ENCODE results near the gene SLC38A10.

SLC38A10 gene

DNA sequence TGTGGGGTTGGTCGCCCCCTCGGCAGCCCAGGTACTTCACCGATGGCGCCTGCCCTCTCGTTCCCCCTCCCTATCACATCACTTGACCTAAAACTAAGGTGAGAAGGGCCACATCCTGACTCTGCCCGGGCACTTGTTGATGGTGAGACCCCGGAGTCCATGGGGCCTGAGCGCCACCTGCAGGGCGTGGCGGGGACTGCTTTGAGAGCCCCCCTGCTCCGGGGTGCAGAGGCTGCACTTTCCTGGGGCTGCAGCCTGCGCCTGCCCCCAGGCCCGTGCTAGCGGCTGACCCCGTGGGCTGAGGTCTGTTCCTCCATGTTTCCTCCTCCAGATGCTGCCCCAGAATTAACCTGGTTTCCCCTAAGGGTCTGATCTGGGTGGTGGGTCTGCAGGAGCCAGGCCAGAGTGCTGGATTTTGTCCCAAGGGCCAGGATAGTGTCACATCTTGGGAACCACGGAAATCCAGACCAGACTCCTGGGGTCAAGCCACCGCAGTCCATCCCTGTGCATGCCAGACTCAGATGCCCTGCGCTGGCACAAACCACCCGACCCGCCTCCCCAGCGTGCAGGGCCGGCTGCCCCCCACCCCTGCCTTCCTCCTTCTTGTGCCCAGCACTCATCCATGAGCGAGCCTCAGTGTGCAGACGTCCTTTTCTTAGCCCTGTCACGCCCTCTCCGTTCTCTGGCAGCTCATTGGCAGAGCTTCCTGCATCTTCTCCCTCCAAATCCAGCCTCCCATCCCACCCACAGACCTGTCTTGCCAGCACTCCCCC, 53.3 kb downstream of the SLC38A10 start:
- H3K27ac ChIP-seq (ENCODE audit: low read depth in 2 of 2, low read length in 2 of 2): no peak overlapping the region
- H3K36me3 ChIP-seq (ENCODE audit: control insufficient read depth in 2 of 2, insufficient read depth in 2 of 2, low read length in 2 of 2): peaks cover 2 to 8% of the 10 kb centered on the region in 2 donors
- no peak overlapping the region for H3K4me3 ChIP-seq (ENCODE audit: low read length in 2 of 2)
- peaks cover 15 to 16% of the 10 kb centered on the region in 2 donors for H3K4me1 ChIP-seq (ENCODE audit: control insufficient read depth in 2 of 2, insufficient read depth in 2 of 2, low read length in 2 of 2)
- no peak overlapping the region for H3K9ac ChIP-seq (ENCODE audit: low read depth in 1 of 2, low read length in 2 of 2)
- no peaks in the 10 kb centered on the region for H3K9me3 ChIP-seq (ENCODE audit: control insufficient read depth in 2 of 2, low read length in 2 of 2)
- H3K27me3 ChIP-seq (ENCODE audit: control insufficient read depth in 2 of 2, insufficient read depth in 2 of 2, low read length in 2 of 2): no peaks in the 10 kb centered on the region

GRCh38 chr17:81241203-81241602, 53.9 kb downstream of the SLC38A10 start:
- H3K27ac ChIP-seq (ENCODE audit: low read depth in 2 of 2, low read length in 2 of 2): no peak overlapping the region
- H3K4me3 ChIP-seq (ENCODE audit: low read length in 2 of 2): no peak overlapping the region
- no peaks in the 10 kb centered on the region for H3K27me3 ChIP-seq (ENCODE audit: control insufficient read depth in 2 of 2, insufficient read depth in 2 of 2, low read length in 2 of 2)
- peaks cover 15 to 16% of the 10 kb centered on the region in 2 donors for H3K4me1 ChIP-seq (ENCODE audit: control insufficient read depth in 2 of 2, insufficient read depth in 2 of 2, low read length in 2 of 2)
- no peaks in the 10 kb centered on the region for H3K9me3 ChIP-seq (ENCODE audit: control insufficient read depth in 2 of 2, low read length in 2 of 2)
- H3K9ac ChIP-seq (ENCODE audit: low read depth in 1 of 2, low read length in 2 of 2): no peak overlapping the region
- H3K36me3 ChIP-seq (ENCODE audit: control insufficient read depth in 2 of 2, insufficient read depth in 2 of 2, low read length in 2 of 2): peaks cover 2 to 6% of the 10 kb centered on the region in 2 donors

GRCh38 chr17:81240761-81241160, 54.3 kb downstream of the SLC38A10 start:
- H3K9ac ChIP-seq (ENCODE audit: low read depth in 1 of 2, low read length in 2 of 2): no peak overlapping the region
- H3K9me3 ChIP-seq (ENCODE audit: control insufficient read depth in 2 of 2, low read length in 2 of 2): no peaks in the 10 kb centered on the region
- H3K27ac ChIP-seq (ENCODE audit: low read depth in 2 of 2, low read length in 2 of 2): no peak overlapping the region
- no peaks in the 10 kb centered on the region for H3K27me3 ChIP-seq (ENCODE audit: control insufficient read depth in 2 of 2, insufficient read depth in 2 of 2, low read length in 2 of 2)
- no peak overlapping the region for H3K4me3 ChIP-seq (ENCODE audit: low read length in 2 of 2)
- peaks cover 15 to 16% of the 10 kb centered on the region in 2 donors for H3K4me1 ChIP-seq (ENCODE audit: control insufficient read depth in 2 of 2, insufficient read depth in 2 of 2, low read length in 2 of 2)
- H3K36me3 ChIP-seq (ENCODE audit: control insufficient read depth in 2 of 2, insufficient read depth in 2 of 2, low read length in 2 of 2): peaks cover 0 to 6% of the 10 kb centered on the region in 2 donors

DNA sequence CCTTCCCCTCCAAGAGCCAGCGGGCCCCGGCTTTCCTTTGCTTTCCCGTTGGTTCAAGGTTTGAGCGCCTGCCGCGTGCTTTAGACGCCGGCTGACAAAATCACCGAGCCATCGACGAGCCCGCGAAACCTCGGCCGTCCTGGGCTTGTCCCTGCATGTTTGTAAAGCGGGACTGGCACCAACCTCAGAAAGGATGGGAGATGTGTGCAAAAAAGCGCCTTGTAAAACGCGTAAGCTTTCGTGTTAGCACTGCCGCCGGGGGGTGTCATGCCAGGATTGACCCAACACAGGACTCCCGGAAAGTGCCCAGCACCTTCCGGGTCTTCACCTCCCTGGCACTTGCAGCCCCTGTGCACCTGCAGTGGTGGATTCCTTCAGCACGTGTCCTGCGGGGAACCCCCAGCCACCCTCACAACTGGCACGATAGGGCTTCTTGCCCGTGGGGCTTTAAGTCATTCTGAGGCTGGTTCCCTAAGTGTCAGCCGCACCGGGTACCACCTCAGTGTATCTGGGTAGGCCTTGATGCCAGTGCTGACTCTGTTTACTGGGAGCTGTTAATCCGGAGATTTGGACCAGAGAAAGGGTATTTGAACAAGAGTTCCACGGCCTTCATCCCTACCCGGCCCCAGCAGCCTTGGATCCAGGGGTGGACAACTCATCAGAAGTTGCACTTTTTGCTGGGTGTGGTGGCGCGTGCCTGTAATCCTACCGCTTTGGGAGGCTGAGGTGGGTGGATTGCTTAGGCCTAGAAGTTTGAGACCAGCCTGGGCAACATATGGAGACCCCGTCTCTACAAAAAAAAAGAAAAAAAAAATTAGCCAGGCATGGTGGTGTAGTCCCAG, 55.2 kb downstream of the SLC38A10 start:
- peak overlapping the region; percentile 81 to 84 for H3K4me3 ChIP-seq (ENCODE audit: low read length in 2 of 2)
- no peaks in the 10 kb centered on the region for H3K9me3 ChIP-seq (ENCODE audit: control insufficient read depth in 2 of 2, low read length in 2 of 2)
- no peaks in the 10 kb centered on the region for H3K27me3 ChIP-seq (ENCODE audit: control insufficient read depth in 2 of 2, insufficient read depth in 2 of 2, low read length in 2 of 2)
- peak overlapping the region in 1 of 2 donors; percentile 68 for H3K27ac ChIP-seq (ENCODE audit: low read depth in 2 of 2, low read length in 2 of 2)
- peak overlapping the region; percentile 41 to 77 for H3K9ac ChIP-seq (ENCODE audit: low read depth in 1 of 2, low read length in 2 of 2)
- peaks cover 15 to 16% of the 10 kb centered on the region in 2 donors for H3K4me1 ChIP-seq (ENCODE audit: control insufficient read depth in 2 of 2, insufficient read depth in 2 of 2, low read length in 2 of 2)
- peaks cover 0 to 6% of the 10 kb centered on the region in 2 donors for H3K36me3 ChIP-seq (ENCODE audit: control insufficient read depth in 2 of 2, insufficient read depth in 2 of 2, low read length in 2 of 2)

GRCh38 chr17:81238815-81239713, 56.0 kb downstream of the SLC38A10 start, which contains the start of the genes NDUFAF8 and TEPSIN:
NDUFAF8 (plus strand) TSS chr17:81239318; CDS start chr17:81239364, 46 bp downstream.
TEPSIN (minus strand) TSS chr17:81239055; CDS start chr17:81239033, 22 bp downstream.
- Histone ChIP-seq H3K36me3 (ENCODE audit: control insufficient read depth in 2 of 2, insufficient read depth in 2 of 2, low read length in 2 of 2) (peaks cover 0 to 6% of the 10 kb centered on the region in 2 donors), H3K9me3 (ENCODE audit: control insufficient read depth in 2 of 2, low read length in 2 of 2) (no peaks in the 10 kb centered on the region), H3K27me3 (ENCODE audit: control insufficient read depth in 2 of 2, insufficient read depth in 2 of 2, low read length in 2 of 2) (no peaks in the 10 kb centered on the region), H3K4me1 (ENCODE audit: control insufficient read depth in 2 of 2, insufficient read depth in 2 of 2, low read length in 2 of 2) (peaks cover 15 to 16% of the 10 kb centered on the region in 2 donors), H3K9ac (ENCODE audit: low read depth in 1 of 2, low read length in 2 of 2) (peak within 1 kb of the TSS; percentile 70 to 77), H3K27ac (ENCODE audit: low read depth in 2 of 2, low read length in 2 of 2) (peak within 1 kb of the TSS; percentile 61 to 68), H3K4me3 (ENCODE audit: low read length in 2 of 2) (peak within 1 kb of the TSS; percentile 87 to 89)

DNA sequence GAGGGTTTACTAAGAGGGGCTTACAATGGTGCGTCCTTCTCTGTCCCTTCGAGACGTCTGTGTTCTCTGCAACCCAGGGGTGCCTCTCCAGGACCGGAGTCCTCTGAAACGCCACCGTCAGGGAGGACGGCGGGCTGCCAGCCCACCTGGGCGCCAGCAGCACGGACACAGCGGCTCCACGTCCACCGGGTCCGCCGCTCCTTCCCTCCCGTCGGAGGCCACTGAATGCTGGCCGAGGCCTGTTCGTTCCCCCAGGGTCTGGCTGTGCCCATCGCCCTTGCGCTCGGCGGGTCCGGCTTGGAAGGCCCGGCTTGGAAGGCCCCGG, 56.7 kb downstream of the SLC38A10 start:
- Histone ChIP-seq H3K4me1 (ENCODE audit: control insufficient read depth in 2 of 2, insufficient read depth in 2 of 2, low read length in 2 of 2) (peaks cover 15 to 16% of the 10 kb centered on the region in 2 donors), H3K36me3 (ENCODE audit: control insufficient read depth in 2 of 2, insufficient read depth in 2 of 2, low read length in 2 of 2) (peaks cover 0 to 10% of the 10 kb centered on the region in 2 donors), H3K4me3 (ENCODE audit: low read length in 2 of 2) (peak overlapping the region; percentile 87 to 89), H3K27ac (ENCODE audit: low read depth in 2 of 2, low read length in 2 of 2) (no peak overlapping the region), H3K9me3 (ENCODE audit: control insufficient read depth in 2 of 2, low read length in 2 of 2) (no peaks in the 10 kb centered on the region), H3K9ac (ENCODE audit: low read depth in 1 of 2, low read length in 2 of 2) (peak overlapping the region; percentile 70 to 74), H3K27me3 (ENCODE audit: control insufficient read depth in 2 of 2, insufficient read depth in 2 of 2, low read length in 2 of 2) (no peaks in the 10 kb centered on the region)

DNA sequence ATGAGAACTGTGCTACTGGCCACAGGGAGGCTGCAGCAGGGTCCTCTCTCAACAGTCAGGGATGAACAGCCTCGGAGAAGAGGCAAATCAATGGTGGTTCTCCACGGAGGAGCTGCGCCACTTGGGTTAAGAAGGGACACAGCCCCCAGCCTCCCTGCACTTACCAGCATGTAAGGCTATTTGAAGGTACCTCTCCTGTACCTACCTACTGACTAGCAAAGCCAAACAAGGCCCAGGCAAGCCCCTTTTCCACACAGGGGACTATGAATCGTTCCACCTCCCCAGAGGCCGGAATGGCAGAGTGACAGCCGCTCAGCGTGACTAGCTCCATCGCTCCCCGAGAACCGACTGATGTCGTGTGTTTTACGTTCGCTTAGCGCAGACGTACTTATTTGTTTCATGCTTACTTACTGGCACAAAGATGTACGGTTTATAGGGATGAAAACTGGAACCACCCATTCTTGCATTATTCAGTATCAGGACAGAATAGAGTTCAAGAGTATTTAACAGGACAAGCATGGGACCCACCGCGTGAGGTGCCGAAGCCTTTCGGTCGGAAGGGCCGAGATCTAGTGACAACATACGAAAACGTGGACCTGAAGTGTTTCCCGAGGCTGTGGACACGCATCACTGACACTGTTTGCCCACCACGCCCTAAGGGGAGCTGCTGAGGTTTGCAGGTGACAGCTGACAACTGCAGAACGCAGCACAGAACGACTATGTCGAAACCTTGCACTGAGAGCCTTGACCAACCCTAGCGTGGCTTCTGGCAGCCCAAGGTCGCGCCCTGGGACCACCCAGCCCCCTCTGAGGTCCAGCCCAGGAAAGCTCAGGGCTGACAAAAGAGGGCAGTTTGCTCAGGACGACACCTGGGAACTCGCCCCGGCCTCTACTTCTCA, 57.3 kb downstream of the SLC38A10 start:
- H3K9me3 ChIP-seq (ENCODE audit: control insufficient read depth in 2 of 2, low read length in 2 of 2): no peaks in the 10 kb centered on the region
- peaks cover 0 to 16% of the 10 kb centered on the region in 2 donors for H3K36me3 ChIP-seq (ENCODE audit: control insufficient read depth in 2 of 2, insufficient read depth in 2 of 2, low read length in 2 of 2)
- peaks cover 15 to 16% of the 10 kb centered on the region in 2 donors for H3K4me1 ChIP-seq (ENCODE audit: control insufficient read depth in 2 of 2, insufficient read depth in 2 of 2, low read length in 2 of 2)
- no peaks in the 10 kb centered on the region for H3K27me3 ChIP-seq (ENCODE audit: control insufficient read depth in 2 of 2, insufficient read depth in 2 of 2, low read length in 2 of 2)
- H3K27ac ChIP-seq (ENCODE audit: low read depth in 2 of 2, low read length in 2 of 2): no peak overlapping the region
- H3K4me3 ChIP-seq (ENCODE audit: low read length in 2 of 2): peak overlapping the region; percentile 87 to 89
- peak overlapping the region; percentile 70 to 74 for H3K9ac ChIP-seq (ENCODE audit: low read depth in 1 of 2, low read length in 2 of 2)

- no peak overlapping the region for H3K4me3 ChIP-seq (ENCODE audit: low read length in 2 of 2)
- no peaks in the 10 kb centered on the region for H3K27me3 ChIP-seq (ENCODE audit: control insufficient read depth in 2 of 2, insufficient read depth in 2 of 2, low read length in 2 of 2)
- no peak overlapping the region for H3K9ac ChIP-seq (ENCODE audit: low read depth in 1 of 2, low read length in 2 of 2)
- H3K27ac ChIP-seq (ENCODE audit: low read depth in 2 of 2, low read length in 2 of 2): no peak overlapping the region
- peaks cover 0 to 19% of the 10 kb centered on the region in 2 donors for H3K36me3 ChIP-seq (ENCODE audit: control insufficient read depth in 2 of 2, insufficient read depth in 2 of 2, low read length in 2 of 2)
- no peaks in the 10 kb centered on the region for H3K9me3 ChIP-seq (ENCODE audit: control insufficient read depth in 2 of 2, low read length in 2 of 2)
- H3K4me1 ChIP-seq (ENCODE audit: control insufficient read depth in 2 of 2, insufficient read depth in 2 of 2, low read length in 2 of 2): peaks cover 15 to 16% of the 10 kb centered on the region in 2 donors
These were observed 58.3 kb downstream of the SLC38A10 start for GRCh38 chr17:81236784-81237183.

Data from mucosa of rectum (tissue), 2 donors.